Stimulated activated CD8-positive, alpha-beta memory T cell treated with anti-CD3 and anti-CD28 coated beads, Interleukin-4, amount 100 ng/mL, for 48 hours (primary cell): Measurements from ENCODE around the gene PROKR1.
"Not testable (repeated sequence)": the region's sequence is repeated elsewhere in the genome, so short reads cannot be mapped to it uniquely, and the experiment has no call there.

Experiments used
- DNase-seq: peaks from one replicate; pipeline ENCODE4 v3.0.0-alpha.2; 2020

The PROKR1 gene

DNA sequence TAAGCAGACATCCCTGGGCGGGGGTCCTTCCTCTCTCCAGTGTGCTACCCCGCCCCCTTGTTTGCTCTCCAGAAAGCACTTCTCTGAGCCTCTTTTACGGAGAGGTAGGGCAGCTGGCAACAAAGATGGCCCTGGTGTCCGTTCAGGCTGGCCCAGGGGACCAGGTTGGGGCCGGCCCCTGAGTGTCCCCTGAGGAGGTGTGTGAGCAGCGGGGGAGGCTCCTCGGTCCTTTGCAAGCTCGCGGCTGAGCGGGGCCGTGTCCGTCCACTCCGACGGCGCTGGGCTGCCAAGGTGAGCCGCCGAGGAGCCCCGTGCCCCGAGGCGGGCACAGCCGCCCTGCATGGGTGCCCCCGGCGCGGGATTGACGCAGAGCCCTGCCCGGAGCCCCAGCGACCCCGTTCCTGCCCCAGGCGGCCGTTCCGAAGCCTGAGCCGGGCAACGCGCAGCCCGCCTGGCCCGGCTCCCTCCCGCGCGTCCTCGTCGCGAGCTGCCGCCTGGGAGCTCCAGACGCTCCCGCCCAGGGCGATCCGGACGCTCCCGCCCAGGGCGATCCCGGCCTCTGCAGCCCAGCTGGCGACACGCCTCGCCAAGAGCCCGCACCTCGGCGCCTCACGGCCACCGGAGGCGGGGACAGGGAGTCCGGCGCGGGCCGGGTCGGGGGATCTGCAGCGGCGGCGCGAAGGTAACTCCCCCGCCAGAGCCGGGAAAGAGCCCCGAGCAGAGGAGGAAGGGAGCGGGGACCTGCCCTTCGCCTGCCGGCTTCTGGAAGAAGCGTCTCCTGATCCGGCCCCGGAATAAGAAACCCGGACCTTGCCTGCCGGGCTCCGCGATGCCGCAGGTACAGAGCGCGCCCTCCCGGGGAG, at the start of gene PROKR1:
PROKR1 (plus strand) TSS at position 569 of the 863 bp plus-strand sequence. CDS start 2,243 bp downstream, outside the sequence.
- DNase-seq = peak; percentile 48

DNA sequence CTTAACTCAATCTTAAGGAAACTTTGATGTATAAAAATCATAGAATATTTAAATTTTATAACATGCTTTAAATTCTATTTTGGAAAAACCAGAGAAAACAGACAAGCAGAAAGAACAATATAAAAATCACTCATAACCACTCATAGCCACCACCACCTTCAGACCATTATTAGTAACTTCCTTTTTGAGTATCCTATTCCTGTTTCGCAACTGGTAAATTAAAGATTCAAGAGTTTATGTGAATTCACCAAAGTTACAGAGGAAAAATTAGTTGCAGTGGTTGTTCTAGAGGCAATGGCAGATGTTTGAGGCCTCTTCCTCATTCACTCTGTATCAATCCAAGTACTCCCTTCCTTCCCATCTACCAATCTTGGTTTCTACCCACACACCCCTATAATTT, 49.3 kb upstream of the PROKR1 start:
- no peak for DNase-seq

GRCh38 chr2:68594674-68595492, 48.5 kb upstream of the PROKR1 start:
- DNase-seq = peak; percentile 60

DNA sequence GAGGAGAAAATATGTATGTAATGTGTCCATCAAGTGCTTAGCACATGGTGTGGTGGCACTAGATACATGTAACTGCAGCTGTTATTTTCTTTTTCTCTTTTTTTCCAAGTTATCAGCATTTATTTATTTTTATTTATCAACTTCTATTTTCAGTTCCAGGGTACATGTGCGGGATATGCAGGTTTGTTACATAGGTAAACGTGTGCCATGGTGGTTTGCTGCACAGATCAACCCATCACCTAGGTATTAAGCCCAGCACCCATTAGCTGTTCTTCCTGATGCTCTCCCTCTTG, 47.9 kb upstream of the PROKR1 start:
- not testable (repeated sequence) for DNase-seq

GRCh38 chr2:68600495-68600894, 42.9 kb upstream of the PROKR1 start:
- not testable (repeated sequence) for DNase-seq

GRCh38 chr2:68603059-68603458, 40.3 kb upstream of the PROKR1 start:
- DNase-seq = no peak

- DNase-seq = no peak
These were observed 39.3 kb upstream of the PROKR1 start for GRCh38 chr2:68604077-68604476.

- no peak for DNase-seq
These were observed 37.4 kb upstream of the PROKR1 start for GRCh38 chr2:68605939-68606338.

- no peak for DNase-seq
These were observed 36.6 kb upstream of the PROKR1 start for GRCh38 chr2:68606759-68607158.

GRCh38 chr2:68607837-68608236, 35.5 kb upstream of the PROKR1 start:
- DNase-seq = no peak

- no peak for DNase-seq
These were observed 30.4 kb upstream of the PROKR1 start for GRCh38 chr2:68612765-68613519.

DNA sequence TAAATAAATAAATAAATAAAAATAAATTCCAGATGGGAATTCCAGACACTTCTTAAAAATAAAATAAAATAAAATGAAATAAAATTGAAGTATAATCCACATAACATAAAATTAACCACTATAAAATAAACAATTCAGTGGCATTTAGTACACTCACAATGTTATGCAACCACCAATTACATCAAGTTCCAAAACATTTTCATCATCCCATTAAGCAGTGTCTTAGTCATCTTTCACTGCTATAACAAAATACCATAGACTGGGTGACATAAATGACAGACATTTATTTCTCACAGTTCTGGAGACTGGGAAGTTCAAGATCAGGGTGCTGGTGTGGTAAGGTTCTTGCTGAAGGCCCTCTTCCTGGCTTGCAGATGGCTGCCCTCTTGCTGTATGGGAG, 22.6 kb upstream of the PROKR1 start:
- DNase-seq = no peak

DNA sequence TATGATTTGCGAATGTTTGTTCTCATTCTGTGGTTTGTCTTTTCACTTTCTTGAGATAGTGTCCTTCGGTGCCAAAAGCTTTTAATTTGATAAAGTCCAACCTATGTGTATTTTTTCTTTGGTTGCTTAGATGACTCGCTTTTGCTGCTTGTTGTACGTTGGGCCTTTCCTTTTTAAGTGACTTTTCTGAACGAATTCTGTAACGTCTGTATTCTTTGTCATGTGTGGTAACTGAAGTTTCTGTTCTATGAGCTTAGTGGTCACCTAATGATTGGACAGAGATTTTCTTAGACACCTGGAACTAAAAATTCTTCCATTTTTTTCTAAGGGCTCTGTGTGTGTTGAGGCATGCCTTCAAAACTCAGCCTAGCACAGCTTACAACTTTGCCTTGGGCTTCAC, 19.6 kb upstream of the PROKR1 start:
- DNase-seq = no peak

GRCh38 chr2:68627615-68628014, 15.8 kb upstream of the PROKR1 start:
- DNase-seq = no peak

- DNase-seq = no peak
These were observed 11.4 kb upstream of the PROKR1 start for GRCh38 chr2:68632021-68632420.

DNA sequence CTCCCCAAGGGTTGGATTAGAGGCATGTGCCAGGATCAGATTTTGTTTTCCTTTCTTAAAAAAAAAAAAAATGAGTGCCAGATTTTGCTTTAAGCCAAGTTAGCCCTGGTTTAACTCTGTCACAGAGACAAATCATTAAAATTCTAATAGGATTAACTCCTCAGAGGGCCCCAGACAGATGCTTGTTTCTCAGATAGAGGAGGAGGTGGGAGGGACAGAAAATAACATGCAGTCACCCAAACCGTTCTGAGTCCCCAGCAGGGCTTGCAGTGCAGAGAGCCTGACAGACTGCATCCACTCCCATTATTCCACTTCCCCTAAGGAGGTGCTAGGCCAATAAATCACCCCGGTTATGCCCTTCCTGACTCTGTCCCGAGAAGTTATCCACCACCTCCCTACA, 6.3 kb upstream of the PROKR1 start:
- DNase-seq = no peak

DNA sequence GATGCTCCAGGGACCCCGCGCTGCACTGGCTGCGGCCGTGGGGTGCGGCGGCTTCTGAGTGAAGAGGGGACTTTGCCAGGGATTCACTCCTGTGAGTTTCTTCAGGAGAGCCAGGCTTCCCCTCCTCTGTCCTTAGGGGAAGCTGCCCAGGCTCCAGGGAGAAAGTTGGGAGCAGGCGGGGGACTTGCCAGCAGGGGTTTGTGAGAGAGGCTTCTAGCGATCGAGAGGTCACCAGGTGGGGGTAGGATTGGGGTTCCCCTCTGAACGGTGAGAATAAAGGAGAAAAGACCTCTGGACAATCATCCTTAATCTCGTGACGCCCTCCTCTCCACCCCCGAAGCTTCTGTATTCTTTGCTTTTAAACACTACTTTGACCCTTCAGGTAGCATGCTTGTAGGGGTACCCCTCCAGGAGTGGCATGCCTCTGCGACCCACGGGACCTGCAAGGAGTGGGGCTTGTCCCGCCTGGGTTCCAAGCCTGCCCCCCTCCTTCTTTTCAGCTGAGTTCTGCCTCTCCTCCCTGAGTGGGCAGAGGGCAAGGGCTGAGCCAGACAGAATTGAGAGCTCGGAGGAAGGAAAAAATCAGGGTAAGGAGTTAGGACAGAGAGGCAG, 601 bp downstream of the PROKR1 start:
- no peak for DNase-seq

DNA sequence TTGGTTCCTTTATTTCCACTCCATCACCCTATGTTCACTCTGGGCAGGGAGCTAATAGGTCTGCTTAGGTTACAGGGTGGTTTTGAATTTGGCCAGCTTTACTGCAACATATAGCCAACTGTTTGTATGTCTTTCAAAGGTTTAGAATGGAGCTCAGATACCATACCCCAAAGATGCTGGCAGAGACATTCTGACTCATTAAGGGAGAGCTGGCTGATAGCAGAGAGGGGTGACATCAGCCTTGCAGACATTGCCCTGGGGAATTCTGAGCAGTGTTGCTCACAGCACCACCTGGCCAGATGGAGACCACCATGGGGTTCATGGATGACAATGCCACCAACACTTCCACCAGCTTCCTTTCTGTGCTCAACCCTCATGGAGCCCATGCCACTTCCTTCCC, 2.1 kb downstream of the PROKR1 start:
- peak; percentile 41 for DNase-seq

DNA sequence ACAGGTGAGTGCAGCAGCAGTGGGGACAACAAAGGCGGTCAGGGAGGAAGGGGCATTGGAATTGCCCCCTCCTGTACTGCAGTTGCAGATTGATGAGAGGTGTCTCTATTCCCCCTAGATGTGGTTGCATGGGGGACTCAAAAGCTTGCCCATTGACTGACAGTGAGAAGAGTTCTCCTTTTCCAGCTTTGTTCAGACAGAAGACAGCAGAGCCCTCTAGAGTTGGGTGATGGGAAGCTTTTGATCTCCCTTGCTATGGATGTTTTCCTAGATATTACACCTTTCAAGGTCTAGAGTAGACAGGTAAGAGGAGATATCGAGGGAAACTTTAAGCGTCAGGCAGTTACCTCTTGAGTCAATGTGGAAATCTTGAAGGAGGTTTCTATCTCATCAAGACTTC, 2.9 kb downstream of the PROKR1 start:
- no peak for DNase-seq

- no peak for DNase-seq
These were observed 7.3 kb downstream of the PROKR1 start for GRCh38 chr2:68650645-68651044.

DNA sequence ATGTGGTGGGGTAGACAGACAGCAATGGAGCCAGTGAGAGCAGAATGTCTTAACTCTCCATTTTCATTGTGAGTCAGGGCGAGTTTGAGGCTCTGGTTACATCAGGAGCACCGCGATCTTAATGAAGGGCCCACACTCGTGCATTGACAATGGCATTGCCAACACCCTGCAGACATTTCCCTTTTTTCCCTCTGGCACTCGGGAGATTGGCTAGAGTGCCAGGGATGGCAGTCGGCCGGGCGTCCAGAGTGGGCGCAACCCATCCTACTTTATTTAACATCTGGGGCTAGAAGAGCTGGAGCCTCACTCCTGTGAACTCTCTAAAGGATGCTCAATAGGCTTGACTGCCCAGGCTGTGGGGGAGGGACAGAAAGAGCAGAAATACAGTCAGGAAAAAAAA, 9.7 kb downstream of the PROKR1 start:
- peak; percentile 51 for DNase-seq

- peak; percentile 66 for DNase-seq
These were observed 10.2 kb downstream of the PROKR1 start for GRCh38 chr2:68653538-68653982.

DNA sequence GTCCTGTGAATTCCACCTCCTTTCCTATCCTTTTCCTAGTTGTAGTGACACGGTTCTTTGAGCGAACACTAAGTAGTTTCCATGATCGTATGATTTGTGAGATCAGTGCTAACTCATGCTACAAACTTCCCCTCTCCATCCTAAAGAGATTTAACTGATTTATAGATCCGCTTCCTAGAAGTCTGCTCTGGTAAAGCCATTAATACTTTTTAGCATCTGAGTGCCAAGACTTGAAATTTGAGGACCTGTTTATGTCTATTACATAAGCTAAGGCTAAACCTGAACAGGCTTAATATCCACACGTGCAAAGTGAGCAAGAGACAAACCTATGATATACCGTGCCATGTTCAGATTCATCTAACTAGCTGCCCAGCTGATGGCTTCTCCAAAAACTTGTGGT, 14.9 kb downstream of the PROKR1 start:
- no peak for DNase-seq
